Measurements from ENCODE around the gene GNAZ. TPM values are rescaled to one million over a fixed set of nuclear protein-coding genes. Genes with fewer than 3 reads are reported as not detected.

Gene GNAZ
- total RNA-seq, 1 experiment from 2014 or later: 1.2 TPM

DNA sequence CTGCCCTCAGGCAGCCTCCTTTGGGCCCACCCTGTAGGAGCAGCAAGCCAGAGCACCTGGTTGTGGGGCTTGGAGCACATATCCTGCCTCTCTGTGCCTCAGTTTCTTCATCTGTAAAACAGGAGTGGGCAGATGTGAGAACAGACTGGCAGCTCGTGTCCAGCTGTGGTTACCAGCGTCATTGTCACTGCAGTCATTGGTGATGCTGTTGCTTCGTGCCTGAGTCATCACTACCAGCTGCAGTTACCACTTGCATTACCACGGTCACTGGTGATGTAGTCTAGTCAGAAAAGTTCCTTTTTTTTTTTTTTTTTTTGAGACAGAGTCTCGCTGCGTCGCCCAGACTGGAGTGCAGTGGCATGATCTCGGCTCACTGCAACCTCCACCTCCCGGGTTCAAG, 51.1 kb downstream of the GNAZ start:
- Histone ChIP-seq H3K4me3 (no peak overlapping the region), H3K36me3 (ENCODE audit: low read depth) (no peaks in the 10 kb centered on the region), H2AFZ (no peak overlapping the region), H3K4me1 (replicated peaks; ENCODE audit: insufficient read depth) (no peaks in the 10 kb centered on the region), H3K9me2 (ENCODE audit: insufficient read depth) (no peaks in the 10 kb centered on the region), H3K4me2 (no peak overlapping the region), H3K27ac (no peak overlapping the region), H3K27me3 (ENCODE audit: insufficient read depth, low read depth) (peaks cover 24% of the 10 kb centered on the region), H4K20me1 (ENCODE audit: insufficient read depth) (no peaks in the 10 kb centered on the region), H3K9me3 (ENCODE audit: insufficient read depth, low read depth) (no peaks in the 10 kb centered on the region), H3F3A (ENCODE audit: insufficient read depth, low read depth) (no peaks in the 10 kb centered on the region), H3K79me2 (ENCODE audit: low read depth) (no peaks in the 10 kb centered on the region)
- no TSS peak for BruUV-seq (replicated peaks)
- intact Hi-C loops (cut with micrococcal nuclease; ENCODE audit: unreplicated experiment): loop anchor here (10.0 kb wide), 1 partner anchor 537 kb away; no protein-coding TSS in a partner anchor
- ChIA-PET CTCF (no interaction called here), POLR2A (ENCODE audit: unreplicated experiment) (no interaction called here)
- no peak for DNase-seq
- TF ChIP-seq EZH2 (IDR thresholded peaks at IDR 0.05; ENCODE audit: low read depth): no peak
- TF ChIP-seq, protein P1, sequence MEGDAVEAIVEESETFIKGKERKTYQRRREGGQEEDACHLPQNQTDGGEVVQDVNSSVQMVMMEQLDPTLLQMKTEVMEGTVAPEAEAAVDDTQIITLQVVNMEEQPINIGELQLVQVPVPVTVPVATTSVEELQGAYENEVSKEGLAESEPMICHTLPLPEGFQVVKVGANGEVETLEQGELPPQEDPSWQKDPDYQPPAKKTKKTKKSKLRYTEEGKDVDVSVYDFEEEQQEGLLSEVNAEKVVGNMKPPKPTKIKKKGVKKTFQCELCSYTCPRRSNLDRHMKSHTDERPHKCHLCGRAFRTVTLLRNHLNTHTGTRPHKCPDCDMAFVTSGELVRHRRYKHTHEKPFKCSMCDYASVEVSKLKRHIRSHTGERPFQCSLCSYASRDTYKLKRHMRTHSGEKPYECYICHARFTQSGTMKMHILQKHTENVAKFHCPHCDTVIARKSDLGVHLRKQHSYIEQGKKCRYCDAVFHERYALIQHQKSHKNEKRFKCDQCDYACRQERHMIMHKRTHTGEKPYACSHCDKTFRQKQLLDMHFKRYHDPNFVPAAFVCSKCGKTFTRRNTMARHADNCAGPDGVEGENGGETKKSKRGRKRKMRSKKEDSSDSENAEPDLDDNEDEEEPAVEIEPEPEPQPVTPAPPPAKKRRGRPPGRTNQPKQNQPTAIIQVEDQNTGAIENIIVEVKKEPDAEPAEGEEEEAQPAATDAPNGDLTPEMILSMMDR (conservative IDR thresholded peaks at IDR 0.05): no peak

DNA sequence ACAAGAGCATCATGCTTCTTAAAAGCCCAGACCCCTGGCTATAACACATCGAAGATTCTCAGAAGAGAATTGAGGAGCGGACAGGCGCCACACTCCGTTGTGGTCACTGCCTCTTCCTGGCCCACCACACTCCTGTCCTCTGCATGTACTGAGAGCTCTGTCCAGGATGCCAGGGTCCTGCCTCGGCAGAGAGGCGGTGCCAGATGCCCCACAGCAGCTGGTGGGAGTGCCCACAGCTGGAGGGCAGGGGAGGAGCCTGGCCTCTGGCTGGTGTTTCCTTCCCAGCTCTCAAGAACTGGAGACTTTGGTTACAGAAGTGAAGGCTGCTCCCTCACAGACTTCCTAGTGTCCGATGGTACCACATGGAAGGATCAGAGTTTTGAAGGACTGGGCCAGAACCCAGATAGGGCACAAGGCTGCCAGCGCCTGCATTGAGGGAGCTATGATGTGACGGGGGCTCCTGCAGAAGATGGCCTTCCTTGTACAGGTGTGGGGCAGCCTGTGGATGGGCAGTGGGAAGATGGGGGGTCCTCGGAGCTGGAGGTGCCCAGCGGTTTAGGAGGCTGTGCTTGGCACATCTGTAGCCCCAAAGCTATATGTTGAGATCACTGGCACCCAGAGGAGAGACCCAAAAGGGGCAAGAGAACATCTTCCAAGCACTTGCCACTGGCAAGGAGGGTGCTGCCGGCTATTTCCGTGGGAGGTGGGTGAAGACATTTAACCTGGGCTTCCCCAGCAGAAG, 52.1 kb downstream of the GNAZ start:
- Histone ChIP-seq H3K4me2 (no peak overlapping the region), H3K27ac (no peak overlapping the region), H3K4me3 (no peak overlapping the region), H3K4me1 (replicated peaks; ENCODE audit: insufficient read depth) (no peaks in the 10 kb centered on the region), H3F3A (ENCODE audit: insufficient read depth, low read depth) (no peaks in the 10 kb centered on the region), H3K9me2 (ENCODE audit: insufficient read depth) (no peaks in the 10 kb centered on the region), H3K79me2 (ENCODE audit: low read depth) (no peaks in the 10 kb centered on the region), H2AFZ (no peak overlapping the region), H3K9me3 (ENCODE audit: insufficient read depth, low read depth) (no peaks in the 10 kb centered on the region), H3K27me3 (ENCODE audit: insufficient read depth, low read depth) (peaks cover 26% of the 10 kb centered on the region), H3K36me3 (ENCODE audit: low read depth) (no peaks in the 10 kb centered on the region), H4K20me1 (ENCODE audit: insufficient read depth) (no peaks in the 10 kb centered on the region)
- TF ChIP-seq, protein P1 (conservative IDR thresholded peaks at IDR 0.05): no peak
- no peak for TF ChIP-seq EZH2 (IDR thresholded peaks at IDR 0.05; ENCODE audit: low read depth)
- no TSS peak for BruUV-seq (replicated peaks)
- intact Hi-C loops (cut with micrococcal nuclease; ENCODE audit: unreplicated experiment): loop anchor here (10.0 kb wide), 1 partner anchor 538 kb away; no protein-coding TSS in a partner anchor
- POLR2A ChIA-PET (ENCODE audit: unreplicated experiment): no interaction called here
- CTCF ChIA-PET: no interaction called here
- no peak for DNase-seq

DNA sequence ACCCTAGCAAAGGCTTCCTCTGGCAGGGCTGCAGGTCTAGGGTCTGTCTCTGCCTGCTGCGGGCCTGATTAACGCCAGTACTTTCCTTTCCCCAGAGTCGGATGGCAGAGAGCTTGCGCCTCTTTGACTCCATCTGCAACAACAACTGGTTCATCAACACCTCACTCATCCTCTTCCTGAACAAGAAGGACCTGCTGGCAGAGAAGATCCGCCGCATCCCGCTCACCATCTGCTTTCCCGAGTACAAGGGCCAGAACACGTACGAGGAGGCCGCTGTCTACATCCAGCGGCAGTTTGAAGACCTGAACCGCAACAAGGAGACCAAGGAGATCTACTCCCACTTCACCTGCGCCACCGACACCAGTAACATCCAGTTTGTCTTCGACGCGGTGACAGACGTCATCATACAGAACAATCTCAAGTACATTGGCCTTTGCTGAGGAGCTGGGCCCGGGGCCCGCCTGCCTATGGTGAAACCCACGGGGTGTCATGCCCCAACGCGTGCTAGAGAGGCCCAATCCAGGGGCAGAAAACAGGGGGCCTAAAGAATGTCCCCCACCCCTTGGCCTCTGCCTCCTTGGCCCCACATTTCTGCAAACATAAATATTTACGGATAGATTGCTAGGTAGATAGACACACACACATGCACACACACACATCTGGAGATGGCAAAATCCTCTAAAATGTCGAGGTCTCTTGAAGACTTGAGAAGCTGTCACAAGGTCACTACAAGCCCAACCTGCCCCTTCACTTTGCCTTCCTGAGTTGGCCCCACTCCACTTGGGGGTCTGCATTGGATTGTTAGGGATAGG, 52.9 kb downstream of the GNAZ start:
- CTCF ChIA-PET: no interaction called here
- BruUV-seq (replicated peaks): no TSS peak

More for the DNA sequence above, 52.9 kb downstream of the GNAZ start:
- no peak overlapping the region for H2AFZ ChIP-seq
- no peak overlapping the region for H3K4me2 ChIP-seq
- H3K36me3 ChIP-seq (ENCODE audit: low read depth): no peaks in the 10 kb centered on the region
- H3K27ac ChIP-seq: no peak overlapping the region
- no peaks in the 10 kb centered on the region for H3K4me1 ChIP-seq (replicated peaks; ENCODE audit: insufficient read depth)
- no peaks in the 10 kb centered on the region for H3K9me2 ChIP-seq (ENCODE audit: insufficient read depth)
- POLR2A ChIA-PET (ENCODE audit: unreplicated experiment): no interaction called here
- peaks cover 26% of the 10 kb centered on the region for H3K27me3 ChIP-seq (ENCODE audit: insufficient read depth, low read depth)
- no peak for DNase-seq
- no peaks in the 10 kb centered on the region for H3F3A ChIP-seq (ENCODE audit: insufficient read depth, low read depth)
- H3K4me3 ChIP-seq: no peak overlapping the region
- intact Hi-C loops (cut with micrococcal nuclease; ENCODE audit: unreplicated experiment): loop anchor here (10.0 kb wide), 1 partner anchor 538 kb away; no protein-coding TSS in a partner anchor
- H4K20me1 ChIP-seq (ENCODE audit: insufficient read depth): no peaks in the 10 kb centered on the region
- TF ChIP-seq, protein P1 (conservative IDR thresholded peaks at IDR 0.05): no peak
- TF ChIP-seq EZH2 (IDR thresholded peaks at IDR 0.05; ENCODE audit: low read depth): no peak
- no peaks in the 10 kb centered on the region for H3K79me2 ChIP-seq (ENCODE audit: low read depth)
- no peaks in the 10 kb centered on the region for H3K9me3 ChIP-seq (ENCODE audit: insufficient read depth, low read depth)
